Cardiac fibroblast (primary cell): ENCODE results near the gene FAM76A.

Experiments used
- DNase-seq, 2 donors: peaks; one replicate each; pipeline versions ENCODE4 v3.0.0 to v3.0.0-alpha.2; 2010; ENCODE audit warnings: low read depth in 2 of 2
- H3K4me3 ChIP-seq, 2 donors: replicated peaks in 1 of 2; 1 replicate in 1 of 2; 2 replicates in 1 of 2; pipeline ENCODE4 v1.5.1; 2011; ENCODE audit warnings: low read depth in 2 of 2, low read length in 2 of 2, mild to moderate bottlenecking in 2 of 2, moderate library complexity in 1 of 2
- TF ChIP-seq, protein P1 (sequence below): IDR thresholded peaks from one replicate; pipeline ENCODE4 v1.5.1; 2011; ENCODE audit warnings: low read depth, mild to moderate bottlenecking, low read length, inconsistent platforms

FAM76A gene

DNA sequence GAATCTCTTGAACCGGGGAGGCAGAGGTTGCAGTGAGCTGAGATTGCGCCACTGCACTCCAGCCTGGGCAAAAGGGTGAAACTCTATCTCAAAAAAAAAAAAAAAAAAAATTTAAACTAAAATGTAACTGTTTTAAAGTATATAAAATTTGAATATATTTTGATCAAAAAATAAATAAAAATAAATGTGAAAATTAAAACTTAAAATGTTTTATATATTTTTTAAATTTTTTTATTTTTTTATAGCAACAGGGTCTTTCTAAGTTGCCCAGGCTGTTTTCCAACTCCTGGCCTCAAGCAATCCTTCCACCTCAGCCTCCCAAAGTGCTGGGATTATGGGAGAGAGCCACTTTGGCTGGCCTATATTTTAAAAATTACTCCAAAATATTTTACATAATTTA lies 15.2 kb upstream of the FAM76A start:
- DNase-seq: no peak
- TF ChIP-seq, protein P1, sequence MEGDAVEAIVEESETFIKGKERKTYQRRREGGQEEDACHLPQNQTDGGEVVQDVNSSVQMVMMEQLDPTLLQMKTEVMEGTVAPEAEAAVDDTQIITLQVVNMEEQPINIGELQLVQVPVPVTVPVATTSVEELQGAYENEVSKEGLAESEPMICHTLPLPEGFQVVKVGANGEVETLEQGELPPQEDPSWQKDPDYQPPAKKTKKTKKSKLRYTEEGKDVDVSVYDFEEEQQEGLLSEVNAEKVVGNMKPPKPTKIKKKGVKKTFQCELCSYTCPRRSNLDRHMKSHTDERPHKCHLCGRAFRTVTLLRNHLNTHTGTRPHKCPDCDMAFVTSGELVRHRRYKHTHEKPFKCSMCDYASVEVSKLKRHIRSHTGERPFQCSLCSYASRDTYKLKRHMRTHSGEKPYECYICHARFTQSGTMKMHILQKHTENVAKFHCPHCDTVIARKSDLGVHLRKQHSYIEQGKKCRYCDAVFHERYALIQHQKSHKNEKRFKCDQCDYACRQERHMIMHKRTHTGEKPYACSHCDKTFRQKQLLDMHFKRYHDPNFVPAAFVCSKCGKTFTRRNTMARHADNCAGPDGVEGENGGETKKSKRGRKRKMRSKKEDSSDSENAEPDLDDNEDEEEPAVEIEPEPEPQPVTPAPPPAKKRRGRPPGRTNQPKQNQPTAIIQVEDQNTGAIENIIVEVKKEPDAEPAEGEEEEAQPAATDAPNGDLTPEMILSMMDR: no peak
- no peak overlapping the region for H3K4me3 ChIP-seq

DNA sequence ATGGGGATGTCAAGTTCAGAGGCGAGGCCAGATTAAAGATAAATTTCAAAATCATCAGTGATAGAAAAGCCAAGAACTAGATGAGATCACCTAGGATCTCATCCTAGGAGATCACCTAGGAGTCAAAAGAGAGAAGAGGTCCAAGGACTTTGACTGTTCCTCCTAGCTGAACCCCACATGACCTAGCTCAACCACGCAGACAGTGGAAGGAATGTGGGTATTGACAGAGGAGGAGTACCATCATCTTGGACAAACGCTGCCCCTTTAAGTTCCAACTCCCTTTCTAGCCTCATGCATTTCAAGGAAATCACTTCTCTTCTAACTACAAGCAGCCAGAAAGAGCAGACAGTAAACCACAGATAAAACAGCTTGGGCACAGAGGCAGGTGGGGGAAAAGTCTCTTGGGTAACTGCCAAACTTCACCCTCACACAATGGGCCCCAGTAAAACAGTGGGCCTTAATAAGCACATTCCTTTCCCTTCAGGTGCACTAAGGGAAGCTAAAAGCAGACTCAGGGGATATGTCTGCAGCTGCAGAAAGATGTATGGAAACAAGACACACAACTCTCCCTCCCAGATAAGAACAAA lies 12.5 kb upstream of the FAM76A start:
- no peak overlapping the region for H3K4me3 ChIP-seq
- TF ChIP-seq, protein P1: no peak
- DNase-seq: no peak

DNA sequence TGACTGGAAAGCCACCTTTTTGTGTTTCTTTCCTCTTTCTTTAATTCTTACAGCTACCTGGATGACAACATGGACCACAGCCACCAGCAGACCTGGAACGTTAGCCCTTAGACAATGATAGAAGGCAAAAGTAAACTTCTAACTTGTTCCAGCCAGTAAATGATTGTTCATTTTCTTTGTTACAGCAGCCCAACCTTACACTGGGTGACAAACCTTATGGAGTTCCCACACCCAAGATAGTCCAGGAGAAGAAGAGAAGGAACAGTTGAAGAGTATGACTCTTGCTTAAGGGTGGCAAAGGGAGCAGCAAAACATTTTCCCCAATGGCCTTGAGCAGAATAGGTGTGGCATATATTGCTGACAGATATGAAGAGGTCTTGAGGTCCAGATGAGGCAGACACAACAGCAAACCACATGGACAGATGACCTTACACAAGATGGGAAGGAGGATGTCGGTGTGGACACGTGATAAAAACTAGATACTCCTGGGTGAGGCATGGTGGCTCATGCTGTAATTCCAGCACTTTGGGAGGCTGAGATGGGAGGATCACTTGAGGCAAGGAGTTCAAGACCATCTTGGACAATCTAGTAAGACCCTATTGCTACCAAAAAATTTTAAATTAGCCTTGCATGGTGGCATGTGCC lies 11.8 kb upstream of the FAM76A start:
- no peak for DNase-seq
- H3K4me3 ChIP-seq: no peak overlapping the region
- TF ChIP-seq, protein P1: no peak

DNA sequence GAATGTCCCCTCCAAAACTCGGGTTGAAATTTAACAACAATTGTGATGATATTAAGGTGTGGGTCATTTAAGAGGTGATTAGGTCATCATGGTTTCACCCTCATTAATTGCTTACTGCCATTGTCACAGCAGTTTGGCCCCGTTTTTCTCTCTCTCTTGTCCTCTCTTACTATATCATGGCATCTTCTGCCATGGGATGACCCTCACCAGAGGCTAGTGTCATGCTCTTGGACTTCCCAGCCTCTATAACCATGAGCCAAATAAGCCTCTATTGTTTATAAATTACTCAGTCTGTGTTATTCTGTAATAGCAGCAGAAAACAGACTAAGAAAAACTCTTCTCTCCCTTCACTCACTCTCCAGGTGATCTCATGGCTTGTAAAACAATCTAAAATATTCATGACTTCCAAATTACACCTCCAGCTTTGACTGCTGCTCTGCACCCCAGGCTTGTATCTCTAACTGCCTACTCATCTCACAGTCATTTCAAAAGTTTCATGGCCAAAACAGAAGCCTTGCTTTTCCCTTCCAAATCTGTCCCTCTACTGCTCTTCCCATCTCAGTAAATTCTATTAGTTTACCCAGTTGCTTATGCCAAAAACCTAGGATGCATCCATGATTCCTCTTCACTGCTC lies 9.4 kb upstream of the FAM76A start:
- TF ChIP-seq, protein P1: no peak
- DNase-seq: no peak
- no peak overlapping the region for H3K4me3 ChIP-seq

DNA sequence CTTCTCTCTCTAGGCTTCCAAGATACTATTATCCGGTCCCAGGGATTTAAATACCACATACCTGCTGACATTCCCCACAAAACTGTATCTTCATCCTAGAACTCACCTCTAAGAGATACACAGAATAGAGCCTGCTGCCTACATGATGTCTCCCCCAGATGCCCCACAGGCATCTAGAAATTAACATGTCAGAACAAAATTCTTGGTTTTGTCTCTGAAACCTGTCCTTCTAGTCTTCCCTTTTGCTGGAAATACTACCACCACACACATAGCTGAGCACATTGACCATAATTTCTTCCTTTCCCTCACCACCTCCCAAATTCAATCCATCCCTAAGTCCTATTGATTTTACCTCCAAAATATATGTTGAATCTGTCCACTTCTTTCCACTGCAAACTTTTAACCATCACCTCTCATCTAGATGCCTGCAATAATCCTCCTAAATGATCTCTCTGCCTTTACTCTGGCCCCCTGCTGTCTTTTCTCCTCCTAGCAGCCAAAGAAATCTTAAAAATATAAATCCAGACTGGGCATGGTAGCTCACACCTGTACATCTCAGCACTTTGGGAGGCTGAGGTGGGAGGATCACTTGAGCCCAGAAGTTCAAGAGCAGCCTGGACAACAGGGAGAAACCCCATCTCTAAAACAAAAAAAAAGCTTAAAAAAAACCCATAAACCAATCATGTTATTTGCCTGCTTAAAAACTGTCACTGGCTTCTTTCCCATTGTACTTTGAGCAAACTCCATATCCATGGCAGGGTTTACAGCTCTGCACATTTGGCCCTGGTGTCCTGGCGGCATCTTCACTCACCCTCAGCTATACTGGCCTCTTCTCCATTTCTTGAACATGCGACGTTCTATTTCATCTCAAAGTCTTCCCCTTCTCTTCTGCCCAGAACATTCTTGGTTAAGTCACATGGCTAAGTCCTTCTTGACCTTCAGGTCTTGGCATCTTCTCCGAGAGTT lies 6.2 kb upstream of the FAM76A start:
- DNase-seq: peak; percentile 26 to 36
- no peak overlapping the region for H3K4me3 ChIP-seq
- TF ChIP-seq, protein P1: peak; percentile 49

DNA sequence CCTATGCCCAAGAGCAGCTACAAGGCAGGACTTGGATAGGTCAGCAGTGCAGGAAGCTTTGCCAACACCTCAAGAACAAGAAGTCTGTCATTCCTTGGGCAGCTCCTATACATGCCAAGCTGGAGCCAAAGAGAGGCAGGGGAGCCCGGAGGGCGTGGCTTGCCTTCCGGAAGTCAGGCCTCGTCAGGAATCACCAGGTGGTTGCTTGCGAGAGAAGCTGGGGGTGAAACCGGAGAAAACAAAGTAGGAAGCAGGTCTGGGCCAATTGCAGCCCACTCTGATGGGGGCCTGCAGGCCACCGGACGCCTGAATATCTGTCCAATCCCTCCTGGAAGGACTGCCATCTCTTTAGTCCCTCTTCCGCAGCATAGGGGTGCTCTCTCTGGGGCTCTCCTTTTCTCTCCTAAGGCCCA lies 794 bp upstream of the FAM76A start:
- peak in 1 of 2 donors; percentile 26 for DNase-seq
- peak overlapping the region; percentile 8 to 43 for H3K4me3 ChIP-seq
- TF ChIP-seq, protein P1: no peak
